HG02973 (cell line): Measurements from ENCODE around the gene SLC26A3.
A peak's percentile ranks its signal among the peaks of the same experiment; 100 is the strongest.

Experiments used
- ATAC-seq: cut with Tn5 transposase; IDR thresholded peaks from one replicate; pipeline ENCODE4 v1.9.1; 2021; ENCODE audit warnings: moderate library complexity; ENCODE audit not compliant: unreplicated experiment

SLC26A3 gene

DNA sequence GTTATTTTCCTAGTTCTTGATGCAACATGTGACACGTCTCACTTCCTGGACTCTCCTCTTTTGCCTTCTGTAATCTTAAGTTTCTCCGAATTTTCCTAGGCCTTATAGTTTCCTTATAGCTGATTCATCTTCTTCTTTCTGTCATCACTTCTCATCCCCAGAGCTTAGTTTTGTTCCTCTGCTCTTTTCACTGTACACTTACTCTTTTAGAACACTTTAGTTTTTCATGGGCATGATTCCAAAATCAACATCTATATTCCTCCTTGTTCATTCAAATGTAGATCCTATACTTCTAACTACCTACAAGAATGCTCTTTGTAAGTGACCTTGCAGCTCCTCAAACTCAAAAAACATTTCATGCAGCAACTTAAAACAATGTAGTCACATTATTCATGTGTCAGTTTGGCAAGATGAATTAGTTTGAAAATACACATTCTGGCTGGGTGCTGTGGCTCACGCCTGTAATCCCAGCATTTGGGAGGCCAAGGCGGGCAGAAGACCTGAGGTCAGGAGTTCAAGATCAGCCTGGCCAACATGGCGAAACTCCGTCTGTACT is 13.1 kb upstream of the SLC26A3 start:
- ATAC-seq = no peak

- peak; percentile 73 for ATAC-seq
Observed at GRCh38 chr7:107815254-107815882, 12.3 kb upstream of the SLC26A3 start.

- ATAC-seq = no peak
Observed at GRCh38 chr7:107813524-107813923, 10.5 kb upstream of the SLC26A3 start.

DNA sequence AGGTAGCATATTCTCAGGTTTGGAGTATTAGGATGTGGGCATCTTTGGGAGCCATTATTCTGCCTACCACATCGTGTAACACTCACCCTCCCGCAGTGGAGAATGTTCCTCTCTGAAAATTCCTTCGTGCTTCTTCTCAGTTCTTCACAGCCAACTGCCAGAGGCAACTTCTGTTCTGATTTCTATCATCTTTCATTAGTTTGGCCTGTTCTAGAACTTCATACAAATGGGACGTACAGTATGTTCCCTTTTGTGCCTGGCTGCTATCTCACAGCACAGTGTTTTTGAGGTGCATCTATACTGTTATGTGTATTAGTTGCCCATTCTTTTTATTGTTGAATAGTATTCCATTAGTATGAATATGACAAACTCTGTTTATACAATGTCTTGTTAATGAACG is 8.9 kb upstream of the SLC26A3 start:
- ATAC-seq = no peak

GRCh38 chr7:107810626-107811025 is 7.6 kb upstream of the SLC26A3 start:
- ATAC-seq = no peak

DNA sequence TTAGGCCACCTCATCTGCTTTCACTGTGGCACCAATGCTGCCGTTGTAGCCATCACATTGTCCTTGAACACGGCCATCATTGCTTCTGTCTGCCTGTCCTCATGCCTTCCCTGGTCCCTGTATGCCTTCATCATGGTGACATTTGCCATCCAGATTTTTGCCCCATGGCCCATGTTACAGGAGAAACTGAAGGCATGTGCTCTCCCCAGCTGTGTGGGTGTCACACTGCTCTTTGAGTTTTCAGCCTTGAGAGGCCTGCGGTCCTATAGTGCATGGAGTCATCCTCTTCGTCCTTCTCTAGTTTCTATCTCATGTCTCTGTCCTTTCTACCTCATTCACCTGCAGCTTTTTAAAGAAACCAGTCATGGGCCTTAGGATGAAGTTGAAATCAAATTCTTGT is 6.2 kb upstream of the SLC26A3 start:
- no peak for ATAC-seq

DNA sequence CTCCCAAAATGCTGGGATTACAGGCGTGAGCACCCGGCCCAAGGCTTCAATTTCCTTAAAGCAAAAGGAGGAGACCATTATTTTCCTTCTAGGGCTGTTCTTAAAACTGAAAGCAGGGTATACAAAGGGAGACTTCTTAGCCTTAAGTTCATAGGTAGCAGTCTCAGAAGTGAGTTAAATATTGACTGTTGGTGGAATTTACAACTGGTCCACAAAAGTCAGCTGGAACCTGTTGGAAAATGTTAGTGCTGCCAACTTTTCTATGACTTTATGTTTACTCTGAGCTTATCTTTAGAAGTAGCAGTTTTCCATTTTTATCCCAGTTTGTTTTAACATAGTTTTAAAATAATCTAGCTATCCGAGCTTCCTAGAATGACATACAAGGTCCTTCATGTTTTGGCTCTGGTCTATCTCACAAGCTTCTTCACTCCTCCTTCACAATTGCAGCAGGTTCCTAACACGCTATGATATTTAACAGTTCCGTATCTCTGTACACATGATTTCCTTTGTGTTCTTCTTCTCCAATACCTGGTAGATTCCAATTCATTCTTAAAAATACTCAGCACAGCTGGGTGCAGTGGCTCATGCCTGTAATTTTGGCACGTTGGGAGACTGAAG is 3.3 kb downstream of the SLC26A3 start:
- no peak for ATAC-seq

DNA sequence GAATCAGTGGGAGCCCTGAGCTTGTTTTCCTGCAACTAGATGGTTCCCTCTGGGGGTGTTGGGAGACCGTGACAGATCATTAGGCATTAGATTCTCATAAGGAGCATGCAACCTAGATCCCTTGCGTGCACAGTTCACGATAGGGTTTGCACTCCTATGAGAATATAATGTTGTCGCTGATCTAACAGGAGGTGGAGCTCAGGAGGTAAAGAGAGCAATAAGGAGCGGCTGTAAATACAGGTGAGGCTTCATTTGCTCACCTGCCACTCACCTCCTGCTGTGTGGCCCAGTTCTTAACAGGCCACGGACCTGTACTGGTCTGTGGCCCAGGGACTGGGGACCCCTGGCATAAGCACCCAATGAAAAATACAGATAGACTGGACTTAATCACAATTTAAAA is 10.7 kb downstream of the SLC26A3 start:
- ATAC-seq = no peak

DNA sequence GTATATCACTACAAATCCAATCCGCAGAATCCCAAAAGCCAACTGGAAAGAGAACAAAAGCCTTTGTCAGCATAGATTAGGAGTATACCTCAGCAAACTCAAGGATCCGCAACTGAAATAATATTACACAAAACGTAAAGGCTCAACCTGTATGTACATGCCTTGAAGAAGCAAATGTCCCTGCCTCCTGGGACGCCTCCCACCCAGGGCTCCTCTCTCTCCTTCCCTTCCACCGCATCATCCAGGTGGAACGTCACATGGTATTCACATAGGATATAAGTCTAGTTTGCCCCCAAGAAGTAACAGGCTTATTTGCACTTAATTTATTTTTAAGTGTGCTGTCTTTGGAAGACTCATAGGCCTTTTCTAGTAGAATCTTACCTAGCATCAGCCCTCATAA is 13.4 kb downstream of the SLC26A3 start:
- ATAC-seq = no peak

- no peak for ATAC-seq
Observed at GRCh38 chr7:107788662-107789061, 14.4 kb downstream of the SLC26A3 start.

- ATAC-seq = no peak
Observed at GRCh38 chr7:107788216-107788615, 14.8 kb downstream of the SLC26A3 start.

DNA sequence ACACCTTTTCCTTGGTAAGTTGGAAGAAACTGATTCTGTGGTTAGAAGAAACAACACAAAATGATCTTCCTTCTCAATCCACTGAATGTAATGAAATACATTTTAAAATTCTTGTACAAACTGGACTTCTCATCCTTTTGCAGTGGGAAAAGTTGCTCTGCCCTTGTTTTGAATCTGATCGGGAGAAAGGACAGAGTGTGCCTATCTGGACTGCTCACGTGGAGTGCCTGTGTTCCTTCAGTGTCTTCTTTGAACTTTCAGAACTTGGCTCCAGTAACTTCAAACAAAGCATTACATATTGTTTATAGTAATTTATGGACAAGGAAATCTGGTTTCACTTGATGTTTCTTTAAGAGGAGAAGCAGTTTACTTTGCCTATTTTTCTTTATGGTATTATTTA is 17.1 kb downstream of the SLC26A3 start:
- ATAC-seq = no peak

DNA sequence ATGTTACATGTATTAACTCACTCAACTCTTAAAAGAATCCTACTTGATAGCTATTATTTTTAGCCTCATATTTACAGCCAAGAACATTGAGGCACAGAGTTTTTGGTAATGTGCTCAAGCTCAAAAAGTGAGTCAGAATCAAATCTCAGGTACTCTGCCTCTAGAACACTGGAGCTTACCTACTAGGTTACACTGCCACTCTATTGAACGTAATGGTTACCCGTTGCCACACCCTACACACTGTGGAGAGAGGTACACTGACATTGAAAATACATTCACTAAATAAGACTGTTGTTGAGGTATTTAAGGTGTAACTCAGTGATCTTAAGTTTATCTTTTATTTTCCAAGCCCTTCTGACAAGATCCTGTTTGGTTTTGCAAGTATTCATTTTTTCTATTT is 17.9 kb downstream of the SLC26A3 start:
- no peak for ATAC-seq

DNA sequence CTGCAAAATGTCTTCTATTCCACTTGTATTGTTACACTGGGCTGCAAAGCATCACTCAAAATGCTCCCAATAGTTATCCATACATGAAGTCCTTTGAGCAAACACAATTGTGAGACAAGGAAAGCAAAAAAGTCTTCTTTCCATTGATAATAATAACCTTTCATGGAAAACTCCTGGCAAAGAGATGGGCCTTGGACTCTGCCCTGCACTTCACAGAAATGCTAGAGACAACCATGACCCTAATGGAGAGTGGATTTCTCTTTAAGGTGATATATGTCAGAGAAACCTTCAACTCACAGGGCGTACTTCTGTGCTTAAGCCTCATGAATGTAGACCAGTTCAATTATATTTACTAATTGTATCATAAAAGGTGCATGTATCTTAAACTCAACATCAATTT is 19.4 kb downstream of the SLC26A3 start:
- no peak for ATAC-seq

GRCh38 chr7:107782374-107782773 is 20.6 kb downstream of the SLC26A3 start:
- ATAC-seq = no peak

DNA sequence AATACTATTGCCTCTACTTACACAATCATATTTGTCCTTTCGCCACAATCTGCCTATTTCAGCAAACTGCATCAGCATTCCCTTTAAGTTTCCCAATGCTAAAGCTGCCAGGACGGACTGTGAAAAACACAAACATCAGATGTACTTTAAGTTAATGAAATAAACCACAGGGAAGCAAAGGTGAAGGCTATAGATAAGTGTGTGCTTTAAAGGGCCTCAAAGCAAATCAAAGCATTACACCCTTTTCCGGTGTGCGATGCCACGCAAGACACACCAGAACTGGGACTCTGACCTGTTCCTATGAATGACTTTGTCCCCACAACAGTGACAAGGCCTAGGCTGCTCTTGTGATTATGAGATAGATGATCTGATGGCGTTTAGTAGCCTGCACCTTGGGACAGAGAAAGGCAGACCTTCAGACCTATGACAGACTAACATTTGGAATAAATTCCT is 23.4 kb downstream of the SLC26A3 start:
- ATAC-seq = no peak

GRCh38 chr7:107778283-107778682 is 24.7 kb downstream of the SLC26A3 start:
- no peak for ATAC-seq

GRCh38 chr7:107777702-107778101 is 25.3 kb downstream of the SLC26A3 start:
- ATAC-seq = no peak

DNA sequence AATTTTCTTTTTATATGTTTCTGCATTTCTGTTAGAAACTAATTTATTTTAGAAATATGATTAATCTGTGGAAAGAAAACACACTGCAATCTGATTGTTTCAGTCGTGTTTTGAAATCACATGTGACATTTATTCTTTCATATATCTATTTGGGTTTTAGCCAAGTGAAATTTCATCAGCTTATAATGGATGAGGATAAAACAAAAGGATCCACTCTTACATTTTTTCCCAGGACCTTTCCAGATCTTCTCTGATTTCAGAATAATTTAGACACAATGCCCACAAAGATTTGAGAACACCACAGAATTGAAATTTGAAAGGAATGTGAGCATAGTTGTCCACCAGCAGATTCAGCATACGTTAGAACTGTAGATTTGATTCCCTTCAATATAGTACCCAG is 30.0 kb downstream of the SLC26A3 start:
- ATAC-seq = no peak

DNA sequence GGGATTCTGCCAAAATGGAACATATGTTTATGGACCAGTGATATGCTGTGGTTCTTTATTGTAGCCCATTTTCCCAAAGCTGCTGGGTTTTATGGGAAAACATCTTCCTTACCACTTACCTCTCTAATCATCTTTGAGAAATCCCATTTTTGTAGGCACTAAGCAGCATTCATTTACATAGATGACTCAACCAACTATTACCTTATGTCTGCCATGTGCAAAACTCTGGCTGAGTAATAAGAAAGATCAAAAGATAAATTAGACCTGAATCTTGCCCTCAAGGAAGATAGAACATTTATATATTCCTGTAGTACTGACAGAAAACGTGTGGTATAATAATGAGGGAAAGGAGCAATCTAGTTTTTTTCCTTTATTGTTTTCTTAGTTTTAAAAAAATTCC is 34.8 kb downstream of the SLC26A3 start:
- no peak for ATAC-seq

GRCh38 chr7:107767391-107767790 is 35.6 kb downstream of the SLC26A3 start:
- no peak for ATAC-seq

DNA sequence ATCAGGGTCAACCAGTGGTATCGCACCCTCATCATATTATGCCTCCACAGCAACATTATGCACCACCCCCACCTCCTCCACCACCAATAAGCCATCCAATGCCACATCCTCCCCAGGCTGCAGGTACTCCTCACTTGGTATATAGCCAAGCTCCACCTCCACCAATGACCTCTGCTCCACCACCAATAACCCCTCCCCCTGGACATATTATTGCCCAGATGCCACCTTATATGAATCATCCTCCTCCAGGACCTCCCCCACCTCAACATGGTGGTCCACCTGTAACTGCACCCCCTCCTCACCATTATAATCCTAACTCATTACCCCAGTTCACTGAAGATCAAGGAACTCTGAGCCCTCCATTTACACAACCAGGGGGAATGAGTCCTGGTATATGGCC is 44.4 kb downstream of the SLC26A3 start:
- ATAC-seq = no peak

DNA sequence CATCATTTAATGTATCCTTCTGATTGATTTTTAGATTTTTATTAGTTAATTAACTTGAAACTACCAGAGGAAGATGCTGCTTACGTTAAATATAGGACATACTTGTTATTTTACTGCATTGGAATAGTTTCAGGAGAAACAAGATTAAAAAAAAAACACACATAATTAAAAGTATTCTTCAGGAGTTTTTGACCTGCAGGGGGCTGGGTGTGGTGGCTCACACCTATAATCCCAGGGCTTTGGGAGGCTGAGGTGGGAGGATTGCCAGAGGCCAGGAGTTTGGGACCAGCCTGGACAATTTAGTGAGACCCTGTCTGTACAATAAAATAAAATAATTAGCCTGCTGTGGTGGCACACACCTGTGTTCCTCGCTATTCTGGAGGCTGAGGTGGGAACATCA is 48.4 kb downstream of the SLC26A3 start:
- ATAC-seq = no peak
